ENCODE results near the gene TOMM40.
"Not testable (repeated sequence)": the region's sequence is repeated elsewhere in the genome, so short reads cannot be mapped to it uniquely, and the experiment has no call there.

The TOMM40 gene

GRCh38 chr19:44861576-44861975 lies 29.5 kb upstream of the TOMM40 start:
- not testable (repeated sequence) for H3K36me3 Mint-ChIP-seq; H3K27ac Mint-ChIP-seq; DNase-seq; H3K9me3 Mint-ChIP-seq; H3K4me1 Mint-ChIP-seq; H3K4me3 Mint-ChIP-seq; ATAC-seq (replicated peaks)
- H3K27me3 Mint-ChIP-seq: peaks cover 4 to 12% of the 10 kb centered on the region in 2 donors

GRCh38 chr19:44863990-44864389 lies 27.1 kb upstream of the TOMM40 start:
- Mint-ChIP-seq H3K4me1 (no peaks in the 10 kb centered on the region), H3K27ac (no peak overlapping the region), H3K9me3 (no peaks in the 10 kb centered on the region), H3K4me3 (no peak overlapping the region), H3K36me3 (no peaks in the 10 kb centered on the region), H3K27me3 (peaks cover 2 to 12% of the 10 kb centered on the region in 2 donors)
- DNase-seq: no peak
- ATAC-seq (replicated peaks): no peak

GRCh38 chr19:44865196-44865767 lies 25.8 kb upstream of the TOMM40 start:
- H3K4me3 Mint-ChIP-seq: no peak overlapping the region
- H3K27ac Mint-ChIP-seq: no peak overlapping the region
- H3K36me3 Mint-ChIP-seq: no peaks in the 10 kb centered on the region
- no peaks in the 10 kb centered on the region for H3K4me1 Mint-ChIP-seq
- H3K27me3 Mint-ChIP-seq: peaks cover 5 to 12% of the 10 kb centered on the region in 2 donors
- H3K9me3 Mint-ChIP-seq: no peaks in the 10 kb centered on the region
- ATAC-seq (replicated peaks) (no peak), DNase-seq (no peak)

GRCh38 chr19:44866664-44867063 lies 24.4 kb upstream of the TOMM40 start:
- H3K36me3 Mint-ChIP-seq: no peaks in the 10 kb centered on the region
- H3K27ac Mint-ChIP-seq: no peak overlapping the region
- no peaks in the 10 kb centered on the region for H3K9me3 Mint-ChIP-seq
- H3K4me1 Mint-ChIP-seq: no peaks in the 10 kb centered on the region
- H3K4me3 Mint-ChIP-seq: no peak overlapping the region
- DNase-seq (no peak), ATAC-seq (replicated peaks) (no peak)
- H3K27me3 Mint-ChIP-seq: peaks cover 5 to 12% of the 10 kb centered on the region in 2 donors

- no peak for ATAC-seq (replicated peaks)
- H3K27ac Mint-ChIP-seq: no peak overlapping the region
These were observed 23.5 kb upstream of the TOMM40 start for GRCh38 chr19:44867578-44867977.

GRCh38 chr19:44869733-44870470 lies 21.2 kb upstream of the TOMM40 start:
- no peak overlapping the region for H3K4me3 Mint-ChIP-seq
- no peak overlapping the region for H3K27ac Mint-ChIP-seq
- no peak for ATAC-seq (replicated peaks)
- H3K27me3 Mint-ChIP-seq: peaks cover 5 to 13% of the 10 kb centered on the region in 2 donors
- no peaks in the 10 kb centered on the region for H3K4me1 Mint-ChIP-seq
- H3K36me3 Mint-ChIP-seq: no peaks in the 10 kb centered on the region
- no peaks in the 10 kb centered on the region for H3K9me3 Mint-ChIP-seq
- no peak for DNase-seq

More at GRCh38 chr19:44867578-44867977, 23.5 kb upstream of the TOMM40 start:
- no peak for DNase-seq
- Mint-ChIP-seq H3K4me1 (no peaks in the 10 kb centered on the region), H3K27me3 (peaks cover 5 to 9% of the 10 kb centered on the region in 2 donors), H3K4me3 (no peak overlapping the region), H3K36me3 (no peaks in the 10 kb centered on the region), H3K9me3 (no peaks in the 10 kb centered on the region)

GRCh38 chr19:44871809-44872208 lies 19.2 kb upstream of the TOMM40 start:
- no peaks in the 10 kb centered on the region for H3K36me3 Mint-ChIP-seq
- ATAC-seq (replicated peaks) (no peak), DNase-seq (no peak)
- H3K4me3 Mint-ChIP-seq: no peak overlapping the region
- no peak overlapping the region for H3K27ac Mint-ChIP-seq
- H3K4me1 Mint-ChIP-seq: no peaks in the 10 kb centered on the region
- H3K9me3 Mint-ChIP-seq: no peaks in the 10 kb centered on the region
- H3K27me3 Mint-ChIP-seq: peaks cover 0 to 13% of the 10 kb centered on the region in 2 donors

- no peak overlapping the region for H3K4me3 Mint-ChIP-seq
- ATAC-seq (replicated peaks): no peak
- H3K4me1 Mint-ChIP-seq: peaks cover 0 to 3% of the 10 kb centered on the region in 2 donors
- H3K27ac Mint-ChIP-seq: no peak overlapping the region
- no peaks in the 10 kb centered on the region for H3K9me3 Mint-ChIP-seq
- H3K27me3 Mint-ChIP-seq: peaks cover 0 to 13% of the 10 kb centered on the region in 2 donors
- no peak for DNase-seq
- no peaks in the 10 kb centered on the region for H3K36me3 Mint-ChIP-seq
These were observed 18.4 kb upstream of the TOMM40 start for GRCh38 chr19:44872661-44873060.

GRCh38 chr19:44874317-44874716 lies 16.7 kb upstream of the TOMM40 start:
- Mint-ChIP-seq H3K27me3 (peaks cover 0 to 23% of the 10 kb centered on the region in 2 donors), H3K36me3 (no peaks in the 10 kb centered on the region), H3K27ac (no peak overlapping the region), H3K4me1 (peaks cover 0 to 3% of the 10 kb centered on the region in 2 donors), H3K4me3 (no peak overlapping the region), H3K9me3 (no peaks in the 10 kb centered on the region)
- ATAC-seq (replicated peaks) (no peak), DNase-seq (no peak)

GRCh38 chr19:44875666-44876451 lies 15.2 kb upstream of the TOMM40 start:
- Mint-ChIP-seq H3K4me3 (no peak overlapping the region), H3K9me3 (no peaks in the 10 kb centered on the region), H3K27me3 (peaks cover 6 to 17% of the 10 kb centered on the region in 2 donors), H3K27ac (no peak overlapping the region), H3K4me1 (peaks cover 0 to 3% of the 10 kb centered on the region in 2 donors), H3K36me3 (no peaks in the 10 kb centered on the region)
- DNase-seq: no peak
- no peak for ATAC-seq (replicated peaks)

- H3K36me3 Mint-ChIP-seq: no peaks in the 10 kb centered on the region
- H3K4me1 Mint-ChIP-seq: peaks cover 0 to 3% of the 10 kb centered on the region in 2 donors
- H3K4me3 Mint-ChIP-seq: no peak overlapping the region
- DNase-seq (no peak), ATAC-seq (replicated peaks) (no peak)
- H3K27ac Mint-ChIP-seq: no peak overlapping the region
- H3K9me3 Mint-ChIP-seq: no peaks in the 10 kb centered on the region
- peaks cover 6 to 16% of the 10 kb centered on the region in 2 donors for H3K27me3 Mint-ChIP-seq
These were observed 14.0 kb upstream of the TOMM40 start for GRCh38 chr19:44876930-44877535.

GRCh38 chr19:44878120-44878865 lies 12.8 kb upstream of the TOMM40 start:
- Mint-ChIP-seq H3K4me3 (no peak overlapping the region), H3K36me3 (no peaks in the 10 kb centered on the region), H3K4me1 (peaks cover 0 to 3% of the 10 kb centered on the region in 2 donors), H3K9me3 (no peaks in the 10 kb centered on the region), H3K27me3 (peaks cover 6 to 13% of the 10 kb centered on the region in 2 donors), H3K27ac (no peak overlapping the region)
- no peak for ATAC-seq (replicated peaks)
- no peak for DNase-seq

- DNase-seq (no peak), ATAC-seq (replicated peaks) (no peak)
- Mint-ChIP-seq H3K27me3 (peaks cover 6 to 14% of the 10 kb centered on the region in 2 donors), H3K9me3 (no peaks in the 10 kb centered on the region), H3K4me3 (no peak overlapping the region), H3K27ac (no peak overlapping the region), H3K36me3 (no peaks in the 10 kb centered on the region), H3K4me1 (peaks cover 0 to 3% of the 10 kb centered on the region in 2 donors)
These were observed 11.6 kb upstream of the TOMM40 start for GRCh38 chr19:44879309-44880065.
